AG04449 (cell line): ENCODE measurements around the gene PRR12.

Experiments
- CTCF ChIA-PET: fragments of 350-600 bp; formaldehyde crosslinking; extraction: SDS; loops from one replicate; lab custom pipeline; 2021; ENCODE audit warnings: antibody characterized with exemption; lab: Yijun Ruan, JAX
- POLR2A ChIA-PET: fragments of 400-600, 350-600 bp; formaldehyde crosslinking; extraction: SDS; loops from one replicate; lab custom pipeline; 2020; ENCODE audit warnings: antibody characterized with exemption, inconsistent platforms; lab: Yijun Ruan, JAX
- DNase-seq: peaks from one replicate; pipeline ENCODE4 v3.0.0-alpha.2; 2010; ENCODE audit warnings: low read depth, low spot score
- H3K4me3 ChIP-seq: 2 replicates; pipeline ENCODE4 v1.5.1; 2011; ENCODE audit warnings: low read depth, mild to moderate bottlenecking, control low read depth, low read length
- TF ChIP-seq, protein P1 (sequence below): IDR thresholded peaks from one replicate; pipeline ENCODE4 v1.5.1; 2011; ENCODE audit warnings: mild to moderate bottlenecking, moderate library complexity, low read length, control low read depth, inconsistent platforms; ENCODE audit not compliant: insufficient read depth; ENCODE audit errors: missing control alignments

PRR12 gene

DNA sequence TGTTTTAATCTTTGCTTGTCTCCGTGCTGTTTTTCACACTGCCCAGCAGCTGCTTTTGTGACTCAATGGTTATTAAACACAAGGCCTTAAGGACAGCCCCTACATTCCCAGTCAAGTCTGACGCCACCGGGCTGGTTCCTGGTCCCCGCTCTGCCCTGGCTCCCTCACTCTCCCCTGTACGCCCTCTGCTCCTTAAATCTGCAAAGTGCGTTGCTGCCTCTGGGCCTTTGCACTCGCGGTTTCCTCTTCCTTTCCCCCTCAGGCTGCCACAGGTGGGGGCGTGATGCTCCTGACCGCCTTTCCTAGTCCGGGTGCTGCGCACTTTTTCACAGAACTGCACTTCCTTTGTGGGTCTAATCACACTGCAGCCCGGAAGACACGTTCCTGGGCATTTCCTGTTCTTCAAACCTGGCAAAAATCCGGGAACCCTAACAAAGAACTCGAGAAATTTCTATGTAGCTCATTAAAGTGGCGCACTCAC is 36.2 kb upstream of the PRR12 start:
- no peak for DNase-seq
- ChIA-PET CTCF (interaction anchor here (1.7 to 13.7 kb wide), 4 partner anchors 8 to 27 kb away, joined by 5 to 200 read pairs (median 10); partner anchors contain the start of gene RCN3), POLR2A (no interaction called here)
- no peak overlapping the region for H3K4me3 ChIP-seq
- TF ChIP-seq, protein P1, sequence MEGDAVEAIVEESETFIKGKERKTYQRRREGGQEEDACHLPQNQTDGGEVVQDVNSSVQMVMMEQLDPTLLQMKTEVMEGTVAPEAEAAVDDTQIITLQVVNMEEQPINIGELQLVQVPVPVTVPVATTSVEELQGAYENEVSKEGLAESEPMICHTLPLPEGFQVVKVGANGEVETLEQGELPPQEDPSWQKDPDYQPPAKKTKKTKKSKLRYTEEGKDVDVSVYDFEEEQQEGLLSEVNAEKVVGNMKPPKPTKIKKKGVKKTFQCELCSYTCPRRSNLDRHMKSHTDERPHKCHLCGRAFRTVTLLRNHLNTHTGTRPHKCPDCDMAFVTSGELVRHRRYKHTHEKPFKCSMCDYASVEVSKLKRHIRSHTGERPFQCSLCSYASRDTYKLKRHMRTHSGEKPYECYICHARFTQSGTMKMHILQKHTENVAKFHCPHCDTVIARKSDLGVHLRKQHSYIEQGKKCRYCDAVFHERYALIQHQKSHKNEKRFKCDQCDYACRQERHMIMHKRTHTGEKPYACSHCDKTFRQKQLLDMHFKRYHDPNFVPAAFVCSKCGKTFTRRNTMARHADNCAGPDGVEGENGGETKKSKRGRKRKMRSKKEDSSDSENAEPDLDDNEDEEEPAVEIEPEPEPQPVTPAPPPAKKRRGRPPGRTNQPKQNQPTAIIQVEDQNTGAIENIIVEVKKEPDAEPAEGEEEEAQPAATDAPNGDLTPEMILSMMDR = no peak

DNA sequence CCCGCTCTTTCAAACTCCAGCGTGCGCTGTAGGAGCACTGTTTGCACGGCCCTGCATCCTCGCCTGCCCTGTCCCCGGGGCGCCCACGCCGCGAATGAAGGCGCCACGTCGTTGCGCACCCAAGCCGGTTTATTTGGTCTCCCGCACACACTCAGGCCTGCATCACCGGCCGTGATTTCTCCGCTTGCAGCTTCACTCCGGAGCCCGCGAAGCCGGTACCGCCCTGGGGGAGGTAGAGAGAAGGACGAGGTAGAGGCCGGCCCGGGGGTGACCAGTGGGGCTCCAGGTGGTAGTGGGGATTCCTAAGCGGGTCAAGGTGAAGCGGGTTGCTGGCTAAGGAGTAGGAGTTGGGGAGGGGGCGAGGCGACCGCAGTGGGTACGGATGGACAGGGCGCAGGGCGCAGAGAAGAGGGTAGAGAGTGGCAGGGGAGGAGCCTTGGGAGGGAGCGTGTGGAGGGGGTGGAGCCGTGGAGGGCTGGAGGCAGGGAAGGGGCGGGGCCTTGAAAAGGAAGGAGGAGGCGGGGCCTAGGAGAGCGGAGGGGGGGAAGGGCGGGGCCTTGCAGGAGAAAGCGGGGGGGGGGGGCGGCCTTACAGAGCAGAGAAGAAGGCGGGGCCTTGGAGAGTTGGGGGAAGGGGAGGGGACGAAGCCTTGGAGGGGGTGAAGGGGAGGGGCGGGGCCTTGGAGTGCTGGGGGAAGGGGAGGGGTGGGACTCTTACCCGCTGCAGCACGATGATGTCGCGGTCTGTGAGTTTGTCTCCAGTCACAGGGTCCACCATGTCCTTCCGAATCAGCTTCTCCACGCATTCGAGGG is 35.2 kb upstream of the PRR12 start:
- ChIA-PET POLR2A (no interaction called here), CTCF (interaction anchor here (3.1 to 13.7 kb wide), 2 partner anchors 9 to 16 kb away, joined by 15 to 200 read pairs; no protein-coding TSS in a partner anchor)
- no peak overlapping the region for H3K4me3 ChIP-seq
- no peak for DNase-seq
- TF ChIP-seq, protein P1 = no peak

DNA sequence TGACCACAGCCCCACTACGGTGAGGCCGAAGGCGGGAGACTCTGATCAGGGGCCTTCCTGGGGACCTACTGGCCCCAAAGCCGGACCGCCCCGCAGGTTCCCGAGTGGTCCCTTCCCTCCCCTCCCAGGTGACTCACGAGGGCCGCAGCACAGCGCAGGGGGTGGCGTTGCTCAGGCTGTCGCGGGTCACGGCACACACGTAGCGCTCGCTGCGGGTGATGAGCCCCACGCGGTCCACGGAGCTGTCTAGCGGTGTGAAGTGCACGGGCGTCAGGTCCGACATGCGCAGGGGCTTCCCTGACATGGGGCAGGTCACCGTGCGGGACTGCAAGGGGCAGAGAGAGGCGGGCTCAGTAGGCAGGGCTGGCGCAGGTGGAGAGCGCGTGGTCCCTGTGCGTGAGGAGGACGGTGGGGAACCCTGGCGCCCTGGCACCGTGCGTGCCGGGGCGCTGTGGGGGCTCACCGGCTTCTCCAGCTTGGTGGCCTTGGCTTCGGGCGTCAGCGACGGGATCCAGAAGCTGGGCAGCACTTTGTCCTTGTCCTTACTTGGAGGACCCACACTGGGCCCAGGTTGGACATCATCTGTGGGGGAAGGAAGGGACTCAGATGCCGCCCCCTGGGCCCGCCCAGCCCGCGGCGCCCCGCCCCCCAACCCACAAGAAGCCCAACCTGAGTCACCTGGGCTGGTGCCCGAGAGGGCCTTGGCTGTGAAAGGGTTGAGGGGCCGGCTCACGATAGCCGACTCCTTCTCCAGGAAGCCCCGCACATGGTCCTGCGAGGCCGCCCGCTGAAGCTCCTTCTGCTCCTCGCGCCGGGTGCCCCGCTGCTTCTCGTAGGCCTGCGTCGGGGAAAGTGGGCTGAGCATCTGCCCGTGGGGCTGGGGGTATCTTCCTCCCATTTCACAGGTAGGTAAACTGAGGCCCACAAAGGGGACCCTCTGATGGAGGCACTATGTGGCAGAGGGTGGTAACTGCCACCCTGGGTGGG is 34.3 kb upstream of the PRR12 start:
- ChIA-PET CTCF (interaction anchor here (1.4 to 13.7 kb wide), 3 partner anchors 10 to 53 kb away, joined by 5 to 200 read pairs (median 15); no protein-coding TSS in a partner anchor), POLR2A (no interaction called here)
- DNase-seq = no peak
- H3K4me3 ChIP-seq = no peak overlapping the region
- TF ChIP-seq, protein P1 = no peak

DNA sequence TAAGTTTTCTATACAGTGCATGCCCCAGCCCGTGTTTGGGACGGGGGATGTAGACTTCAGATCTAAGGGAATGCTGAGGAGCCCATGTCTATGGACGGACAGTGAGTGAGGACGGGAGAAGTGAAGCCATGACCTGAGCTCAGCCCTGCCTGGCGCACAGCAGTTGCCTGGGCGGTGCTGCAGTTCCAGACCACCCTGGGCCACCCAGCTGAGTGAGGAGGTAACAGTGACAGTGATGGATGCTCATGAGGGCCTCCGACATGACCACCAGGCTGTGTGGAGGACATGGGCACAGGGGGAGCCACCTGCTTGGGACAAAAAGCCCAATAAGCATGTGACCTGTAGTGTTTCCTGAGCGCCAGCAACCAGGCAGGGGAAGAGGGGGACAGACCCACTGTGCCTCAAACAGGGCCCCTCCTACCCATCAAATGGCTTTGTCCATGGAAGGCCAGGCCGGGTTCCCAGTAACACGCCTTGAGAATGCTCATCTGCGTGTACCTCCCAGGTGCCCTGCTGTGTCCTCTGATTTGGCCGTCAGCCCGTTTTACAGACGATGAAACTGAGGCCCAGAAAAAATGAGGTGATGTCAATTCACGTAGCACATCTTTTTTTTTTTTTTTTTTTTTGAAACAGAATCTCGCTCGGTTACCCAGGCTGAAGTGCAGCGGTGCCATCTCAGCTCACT is 33.2 kb upstream of the PRR12 start:
- H3K4me3 ChIP-seq = no peak overlapping the region
- TF ChIP-seq, protein P1 = no peak
- POLR2A ChIA-PET = interaction anchor here (0.6 to 2.3 kb wide), 3 partner anchors 23 to 59 kb away, joined by 3 to 8 read pairs (median 3); partner anchors contain the start of gene NOSIP
- CTCF ChIA-PET = interaction anchor here (1.4 to 13.7 kb wide), 4 partner anchors 9 to 55 kb away, joined by 5 to 200 read pairs (median 37); no protein-coding TSS in a partner anchor
- DNase-seq = no peak

DNA sequence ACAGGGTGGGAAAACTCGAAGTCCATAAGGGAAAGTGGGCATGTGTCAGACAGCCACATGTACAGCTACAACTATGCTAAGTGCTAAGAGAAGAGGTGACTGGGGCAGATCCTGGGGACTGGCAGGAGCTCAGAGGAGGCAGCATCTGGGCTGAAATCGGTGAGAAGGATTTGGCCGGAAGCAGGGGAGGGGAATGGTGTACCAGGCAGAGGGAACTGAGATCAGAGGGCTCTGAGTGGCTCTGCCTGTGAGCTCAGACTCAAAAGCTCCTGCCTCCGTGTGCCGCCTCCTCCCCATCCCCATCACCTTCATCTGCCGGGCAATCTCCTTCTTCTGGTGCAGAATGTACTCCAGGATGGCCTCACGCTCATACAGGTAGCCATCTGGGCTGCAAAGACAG is 32.4 kb upstream of the PRR12 start:
- TF ChIP-seq, protein P1 = no peak
- H3K4me3 ChIP-seq = no peak overlapping the region
- POLR2A ChIA-PET = interaction anchor here (0.7 to 2.3 kb wide), 3 partner anchors 22 to 60 kb away, joined by 3 to 8 read pairs (median 3); partner anchors contain the start of genes NOSIP and RCN3
- no peak for DNase-seq
- CTCF ChIA-PET = interaction anchor here (1.3 to 13.7 kb wide), 4 partner anchors 10 to 55 kb away, joined by 4 to 200 read pairs (median 32); no protein-coding TSS in a partner anchor
